Lower leg skin (tissue), 4 donors: ENCODE results near the gene WSCD2. TPM values are rescaled to one million over a fixed set of nuclear protein-coding genes. Genes with fewer than 3 reads are reported as not detected.

Source experiments
- DNase-seq, 2 donors: peaks; one replicate each; pipeline ENCODE4 v3.0.0-alpha.2; 2019; ENCODE audit warnings: low spot score in 2 of 2
- H3K4me3 ChIP-seq: fragments of 200-600 bp; sonication (generic); 2 replicates; pipeline ENCODE4 v1.5.1; 2017; ENCODE audit warnings: mild to moderate bottlenecking, low read depth; ENCODE audit not compliant: poor library complexity, severe bottlenecking
- POLR2A ChIP-seq, 2 donors: fragments of 450-650 bp; IDR thresholded peaks; one replicate each; pipeline ENCODE4 v1.6.1; 2016 to 2017; ENCODE audit warnings: antibody characterized with exemption in 2 of 2, mild to moderate bottlenecking in 1 of 2, moderate library complexity in 1 of 2
- WGBS, 2 donors: methylation state at CpG; one replicate each; pipeline ENCODE4 v1.1.5; 2018; 5-methylcytosine and 5-hydroxymethylcytosine counted together
- intact Hi-C: fragments of 100-400 bp; cut with DNase I; formaldehyde crosslinking; loops from one replicate; pipeline ENCODE4 v1.15.0; 2023; ENCODE audit warnings: low total_unique reads
- total RNA-seq, 4 donors: library from RNA; depleted of rRNA; stranded (reverse); fragments of >200 nt; gene quantifications; one replicate each; pipeline ENCODE4 v1.1.0, GENCODE V29; 2016
- TF ChIP-seq, protein P1 (sequence below), 3 donors: fragments of 450-650 bp; IDR thresholded peaks; one replicate each; pipeline ENCODE4 v1.5.1; 2016; ENCODE audit warnings: antibody characterized with exemption in 3 of 3, mild to moderate bottlenecking in 3 of 3, moderate library complexity in 2 of 3

WSCD2 gene
- under 1 TPM; 0.15 to 0.63 (median 0.47) TPM for total RNA-seq

DNA sequence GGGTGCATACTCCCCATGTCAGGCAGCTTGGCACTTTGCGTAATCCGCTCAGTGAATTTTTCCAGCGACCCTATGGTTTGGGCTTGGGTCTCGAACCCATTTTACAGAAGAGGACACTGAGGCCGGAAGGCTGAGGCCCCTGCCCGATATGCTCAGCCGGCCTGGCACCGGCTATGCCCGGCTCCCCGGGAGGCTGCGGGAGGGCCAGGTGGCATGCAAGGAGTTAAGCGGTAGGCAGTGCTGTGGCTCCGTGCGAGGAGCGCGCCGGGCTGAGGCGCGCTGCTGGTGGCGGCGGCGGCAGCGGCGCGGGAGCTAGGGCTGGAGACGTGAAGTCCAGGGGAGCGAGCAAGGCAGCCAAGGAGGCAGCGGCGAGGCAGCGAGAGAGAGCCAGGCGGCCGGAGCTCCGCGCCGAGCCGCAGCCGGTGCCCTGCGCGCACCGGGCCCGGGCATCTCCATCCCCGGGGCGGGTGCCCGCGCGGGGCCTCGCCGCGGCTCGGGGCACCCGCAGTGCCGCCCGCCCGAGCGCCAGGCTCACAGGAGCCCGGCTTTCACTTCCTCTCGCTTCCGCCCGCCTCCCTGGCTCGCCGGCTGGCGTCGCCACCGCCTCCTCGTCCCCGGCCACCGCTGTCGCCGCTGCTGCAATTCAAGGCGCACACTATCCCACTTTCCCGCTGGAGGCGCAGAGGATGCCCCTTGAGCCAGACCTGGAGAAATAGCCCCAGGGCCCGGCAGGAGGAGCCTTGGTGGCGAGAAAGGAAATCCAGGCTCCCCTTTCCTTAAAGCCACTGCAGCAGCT is at the start of gene WSCD2:
Gene WSCD2, plus strand, starts transcription at position 272 of the 796 bp plus-strand sequence. CDS start 66,545 bp downstream, outside the sequence.
- TF ChIP-seq POLR2A (IDR thresholded peaks at IDR 0.05) = no peak
- TF ChIP-seq, protein P1, sequence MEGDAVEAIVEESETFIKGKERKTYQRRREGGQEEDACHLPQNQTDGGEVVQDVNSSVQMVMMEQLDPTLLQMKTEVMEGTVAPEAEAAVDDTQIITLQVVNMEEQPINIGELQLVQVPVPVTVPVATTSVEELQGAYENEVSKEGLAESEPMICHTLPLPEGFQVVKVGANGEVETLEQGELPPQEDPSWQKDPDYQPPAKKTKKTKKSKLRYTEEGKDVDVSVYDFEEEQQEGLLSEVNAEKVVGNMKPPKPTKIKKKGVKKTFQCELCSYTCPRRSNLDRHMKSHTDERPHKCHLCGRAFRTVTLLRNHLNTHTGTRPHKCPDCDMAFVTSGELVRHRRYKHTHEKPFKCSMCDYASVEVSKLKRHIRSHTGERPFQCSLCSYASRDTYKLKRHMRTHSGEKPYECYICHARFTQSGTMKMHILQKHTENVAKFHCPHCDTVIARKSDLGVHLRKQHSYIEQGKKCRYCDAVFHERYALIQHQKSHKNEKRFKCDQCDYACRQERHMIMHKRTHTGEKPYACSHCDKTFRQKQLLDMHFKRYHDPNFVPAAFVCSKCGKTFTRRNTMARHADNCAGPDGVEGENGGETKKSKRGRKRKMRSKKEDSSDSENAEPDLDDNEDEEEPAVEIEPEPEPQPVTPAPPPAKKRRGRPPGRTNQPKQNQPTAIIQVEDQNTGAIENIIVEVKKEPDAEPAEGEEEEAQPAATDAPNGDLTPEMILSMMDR (IDR thresholded peaks at IDR 0.05) = no peak
- DNase-seq = peak; percentile 17 to 88
- peak within 1 kb of the TSS; percentile 27 for H3K4me3 ChIP-seq
- 8 to 25% methylated on average over 10 to 28 of the region's 74 CpGs for WGBS, 2 donors
- intact Hi-C loops = no loop called here

GRCh38 chr12:108079721-108080120 is 49.4 kb upstream of the WSCD2 start:
- intact Hi-C loops = no loop called here
- DNase-seq = no peak
- TF ChIP-seq, protein P1 (IDR thresholded peaks at IDR 0.05) = no peak
- no peak for TF ChIP-seq POLR2A (IDR thresholded peaks at IDR 0.05)
- no peak overlapping the region for H3K4me3 ChIP-seq
- WGBS, 2 donors = 84 to 90% methylated on average over 1 of the region's 1 CpG

GRCh38 chr12:108080363-108080762 is 48.7 kb upstream of the WSCD2 start:
- 71 to 75% methylated on average over 7 of the region's 7 CpGs for WGBS, 2 donors
- no peak for DNase-seq
- no peak overlapping the region for H3K4me3 ChIP-seq
- intact Hi-C loops = no loop called here
- TF ChIP-seq, protein P1 (IDR thresholded peaks at IDR 0.05) = no peak
- no peak for TF ChIP-seq POLR2A (IDR thresholded peaks at IDR 0.05)

DNA sequence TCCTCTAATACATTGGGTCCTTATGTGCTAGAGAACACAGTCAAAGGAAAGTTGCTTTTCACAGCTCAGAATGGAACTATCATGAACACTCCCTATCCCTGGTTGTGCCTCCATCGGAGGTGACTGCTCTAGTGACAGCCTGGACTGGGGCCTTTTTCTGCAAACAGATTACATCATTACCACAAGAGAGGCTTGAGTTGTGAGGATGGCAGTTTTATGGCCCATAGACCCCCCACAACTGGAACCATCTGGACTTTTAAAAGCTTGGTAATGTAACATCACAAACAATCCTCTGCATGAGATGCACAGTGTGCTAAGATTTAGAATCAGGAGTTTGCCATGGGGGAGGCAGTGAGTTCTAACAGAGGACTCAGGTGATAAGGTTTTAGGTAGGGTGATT is 46.6 kb upstream of the WSCD2 start:
- H3K4me3 ChIP-seq = no peak overlapping the region
- no peak for TF ChIP-seq POLR2A (IDR thresholded peaks at IDR 0.05)
- TF ChIP-seq, protein P1 (IDR thresholded peaks at IDR 0.05) = no peak
- DNase-seq = no peak
- WGBS, 2 donors = 77 to 83% methylated on average over 1 of the region's 1 CpG
- intact Hi-C loops = no loop called here

DNA sequence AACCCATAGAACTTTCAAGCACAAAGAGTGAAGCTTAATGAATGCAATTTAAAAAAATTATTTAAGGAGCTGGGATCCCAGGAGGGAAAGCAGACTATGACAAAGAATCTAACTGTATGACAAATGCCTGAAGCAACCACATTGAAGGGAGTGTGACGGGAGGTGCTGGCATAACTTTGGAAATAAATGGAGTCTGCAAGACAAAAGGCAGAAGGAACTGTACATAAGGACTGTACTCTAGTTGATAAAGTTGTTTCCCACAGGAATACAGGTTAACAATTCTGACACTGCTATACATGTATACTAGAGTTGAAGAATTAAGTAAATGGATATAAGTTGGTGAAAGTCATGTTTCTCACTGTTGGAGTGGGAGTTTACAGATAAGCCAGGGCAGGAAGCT is 41.2 kb upstream of the WSCD2 start:
- WGBS, 2 donors = 76 to 80% methylated on average over 1 of the region's 1 CpG
- no peak for DNase-seq
- TF ChIP-seq, protein P1 (IDR thresholded peaks at IDR 0.05) = no peak
- TF ChIP-seq POLR2A (IDR thresholded peaks at IDR 0.05) = no peak
- intact Hi-C loops = no loop called here
- no peak overlapping the region for H3K4me3 ChIP-seq
